DMS153 treated with DMSO at 0.1 percent for 48 hours (cell line): ENCODE results near the gene GYS1.

Source experiments
- DNase-seq: peaks from one replicate; lab custom pipeline; 2025; ENCODE audit not compliant: unreplicated experiment; lab: John Stamatoyannopoulos, UW

GYS1 gene

GRCh38 chr19:48965040-48965805 is 27.9 kb downstream of the GYS1 start, which contains the start of gene FTL:
TSS of gene FTL (plus strand) at chr19:48965309. CDS start at chr19:48965508, 199 bp downstream.
- peak; percentile 90 for DNase-seq

- no peak for DNase-seq
Observed at GRCh38 chr19:48964205-48965039, 28.7 kb downstream of the GYS1 start.

- DNase-seq = peak; percentile 53
Observed at GRCh38 chr19:48963371-48964204, 29.5 kb downstream of the GYS1 start.

DNA sequence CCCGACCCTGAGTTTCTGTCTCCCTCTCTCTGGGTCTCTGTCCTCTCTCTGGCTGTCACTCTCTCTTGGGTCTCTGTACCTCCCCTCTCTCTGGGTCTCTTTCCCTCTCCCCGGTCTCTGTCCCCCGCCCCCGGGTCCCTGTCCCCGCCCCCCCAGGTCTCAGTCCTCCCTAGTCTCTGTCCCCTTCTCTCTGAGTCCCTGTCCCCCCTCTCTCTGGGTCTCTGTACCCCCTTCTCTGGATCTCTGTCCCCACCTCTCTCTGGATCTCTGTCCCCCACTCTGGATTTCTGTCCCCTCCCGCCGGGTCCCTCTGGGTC is 30.3 kb downstream of the GYS1 start:
- DNase-seq = no peak

GRCh38 chr19:48962029-48962848 is 30.9 kb downstream of the GYS1 start:
- peak; percentile 34 for DNase-seq

- no peak for DNase-seq
Observed at GRCh38 chr19:48961673-48962028, 31.5 kb downstream of the GYS1 start.

- DNase-seq = no peak
Observed at GRCh38 chr19:48961051-48961649, 32.0 kb downstream of the GYS1 start.

GRCh38 chr19:48959341-48960239 is 33.5 kb downstream of the GYS1 start:
- no peak for DNase-seq

DNA sequence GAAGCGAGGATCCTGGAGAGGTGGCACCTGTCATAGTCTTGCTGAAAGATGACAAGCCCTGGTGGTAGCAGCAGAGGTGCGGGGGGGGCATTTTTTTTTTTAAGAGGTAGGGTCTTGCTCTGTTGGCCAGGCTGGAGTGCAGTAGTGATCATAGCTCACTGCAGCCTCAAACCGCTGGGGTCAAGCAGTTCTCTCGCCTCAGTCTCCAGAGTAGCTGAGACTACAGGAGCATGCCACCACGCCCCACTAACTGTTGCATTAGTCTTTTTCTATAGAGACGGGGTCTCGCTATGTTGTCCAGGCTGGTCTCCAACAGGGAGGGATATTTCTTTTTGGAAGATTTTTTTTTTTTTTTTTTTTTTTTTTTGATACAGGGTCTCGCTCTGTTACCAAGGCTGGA is 35.1 kb downstream of the GYS1 start:
- no peak for DNase-seq

DNA sequence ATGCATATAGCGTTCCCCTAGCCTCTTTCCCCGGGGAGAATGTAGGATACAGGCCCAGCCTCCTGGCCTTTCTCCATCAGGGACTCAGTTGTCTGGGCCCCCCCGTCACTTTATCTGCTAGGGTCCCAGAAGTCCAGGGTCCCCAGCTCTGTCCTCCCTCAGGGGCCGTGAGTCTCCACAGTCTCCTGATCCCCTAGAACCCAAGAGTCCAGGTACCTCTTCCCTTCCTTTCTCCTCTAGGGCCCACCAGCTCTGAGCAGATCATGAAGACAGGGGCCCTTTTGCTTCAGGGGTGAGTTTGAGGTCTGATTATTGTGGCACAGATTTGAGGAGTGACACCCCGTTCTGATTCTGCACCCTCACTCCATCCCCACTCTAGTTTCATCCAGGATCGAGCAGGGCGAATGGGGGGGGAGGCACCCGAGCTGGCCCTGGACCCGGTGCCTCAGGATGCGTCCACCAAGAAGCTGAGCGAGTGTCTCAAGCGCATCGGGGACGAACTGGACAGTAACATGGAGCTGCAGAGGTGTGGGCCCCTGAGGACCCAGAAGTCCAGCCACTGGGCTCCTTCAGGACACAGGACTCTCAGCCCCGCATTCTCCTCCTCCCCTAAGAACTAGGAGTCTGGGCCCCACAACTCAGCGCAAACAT is 37.7 kb downstream of the GYS1 start:
- no peak for DNase-seq

- DNase-seq = peak; percentile 89
Observed at GRCh38 chr19:48954595-48955307, 38.4 kb downstream of the GYS1 start, which contains the start of gene BAX. TSS of gene BAX (plus strand) at chr19:48954875. CDS start at chr19:48954929, 54 bp downstream.

- DNase-seq = no peak
Observed at GRCh38 chr19:48953990-48954594, 39.0 kb downstream of the GYS1 start.

DNA sequence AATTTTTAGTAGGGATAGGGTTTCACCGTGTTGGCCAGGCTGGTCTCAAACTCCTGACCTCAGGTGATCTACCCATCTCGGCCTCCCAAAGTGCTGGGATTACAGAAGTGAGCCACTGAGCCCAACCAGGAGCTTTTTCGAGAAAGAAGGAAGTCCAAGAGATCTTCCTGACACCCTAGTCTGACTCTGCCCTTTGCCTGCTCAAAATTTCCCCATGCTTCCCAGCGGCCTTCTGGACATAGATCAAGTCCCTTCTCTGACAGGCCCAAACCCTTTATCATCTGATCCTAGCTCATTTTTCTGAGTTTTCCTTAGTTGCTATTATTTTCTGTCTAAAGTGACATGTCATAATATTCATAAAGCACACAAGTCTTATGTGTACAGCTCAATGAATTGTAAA is 40.0 kb downstream of the GYS1 start:
- no peak for DNase-seq

GRCh38 chr19:48950830-48951519 is 42.1 kb downstream of the GYS1 start:
- no peak for DNase-seq

GRCh38 chr19:48950159-48950558 is 43.0 kb downstream of the GYS1 start:
- DNase-seq = no peak

GRCh38 chr19:48947258-48947542 is 45.9 kb downstream of the GYS1 start:
- DNase-seq = no peak
